Activated naive CD8-positive, alpha-beta T cell treated with anti-CD3 and anti-CD28 coated beads for 36 hours (primary cell): Measurements from ENCODE around the gene DRGX. TPM values are rescaled to one million over a fixed set of nuclear protein-coding genes. Genes with fewer than 3 reads are reported as not detected.

ENCODE experiments used
- DNase-seq: peaks from one replicate; pipeline ENCODE4 v3.0.0; 2021
- H3K27ac Mint-ChIP-seq: one replicate; pipeline ENCODE4 v1.8.0; 2022; ENCODE audit warnings: mild to moderate bottlenecking, moderate library complexity, mixed read lengths
- H3K27me3 Mint-ChIP-seq: one replicate; pipeline ENCODE4 v1.8.0; 2022; ENCODE audit warnings: mild to moderate bottlenecking, mixed read lengths
- H3K36me3 Mint-ChIP-seq: one replicate; pipeline ENCODE4 v1.8.0; 2021; ENCODE audit warnings: mild to moderate bottlenecking, mixed read lengths
- H3K4me1 Mint-ChIP-seq: one replicate; pipeline ENCODE4 v1.8.0; 2021; ENCODE audit warnings: mixed read lengths
- H3K4me3 Mint-ChIP-seq: one replicate; pipeline ENCODE4 v1.8.0; 2022; ENCODE audit warnings: mild to moderate bottlenecking, moderate library complexity, mixed read lengths
- H3K9me3 Mint-ChIP-seq: one replicate; pipeline ENCODE4 v1.8.0; 2022; ENCODE audit warnings: mixed read lengths
- total RNA-seq, 2 experiments: library from RNA; stranded (reverse); gene quantifications; one replicate each; pipeline ENCODE4 v1.2.3, GENCODE V29; 2021

Gene DRGX
- total RNA-seq, 2 experiments from 2014 or later = not detected

- no peaks in the 10 kb centered on the region for H3K4me1 Mint-ChIP-seq
- H3K36me3 Mint-ChIP-seq = no peaks in the 10 kb centered on the region
- no peak overlapping the region for H3K4me3 Mint-ChIP-seq
- H3K27me3 Mint-ChIP-seq = peaks cover 3% of the 10 kb centered on the region
- H3K27ac Mint-ChIP-seq = no peak overlapping the region
- no peaks in the 10 kb centered on the region for H3K9me3 Mint-ChIP-seq
- DNase-seq = no peak
Measured at GRCh38 chr10:49321021-49321420, 74.9 kb downstream of the DRGX start.

- DNase-seq = no peak
- H3K9me3 Mint-ChIP-seq = no peaks in the 10 kb centered on the region
- H3K27me3 Mint-ChIP-seq = peaks cover 3% of the 10 kb centered on the region
- no peak overlapping the region for H3K4me3 Mint-ChIP-seq
- no peak overlapping the region for H3K27ac Mint-ChIP-seq
- no peaks in the 10 kb centered on the region for H3K36me3 Mint-ChIP-seq
- H3K4me1 Mint-ChIP-seq = no peaks in the 10 kb centered on the region
Measured at GRCh38 chr10:49320191-49320590, 75.7 kb downstream of the DRGX start.

GRCh38 chr10:49319206-49319605, 76.7 kb downstream of the DRGX start:
- Mint-ChIP-seq H3K4me1 (no peaks in the 10 kb centered on the region), H3K27ac (no peak overlapping the region), H3K36me3 (no peaks in the 10 kb centered on the region), H3K27me3 (no peaks in the 10 kb centered on the region), H3K4me3 (no peak overlapping the region), H3K9me3 (no peaks in the 10 kb centered on the region)
- no peak for DNase-seq

GRCh38 chr10:49318755-49319154, 77.1 kb downstream of the DRGX start:
- no peaks in the 10 kb centered on the region for H3K4me1 Mint-ChIP-seq
- H3K27me3 Mint-ChIP-seq = no peaks in the 10 kb centered on the region
- no peak overlapping the region for H3K27ac Mint-ChIP-seq
- no peaks in the 10 kb centered on the region for H3K9me3 Mint-ChIP-seq
- H3K4me3 Mint-ChIP-seq = no peak overlapping the region
- no peaks in the 10 kb centered on the region for H3K36me3 Mint-ChIP-seq
- no peak for DNase-seq

GRCh38 chr10:49318028-49318427, 77.9 kb downstream of the DRGX start:
- H3K4me3 Mint-ChIP-seq = no peak overlapping the region
- no peaks in the 10 kb centered on the region for H3K27me3 Mint-ChIP-seq
- H3K4me1 Mint-ChIP-seq = no peaks in the 10 kb centered on the region
- no peaks in the 10 kb centered on the region for H3K36me3 Mint-ChIP-seq
- no peak overlapping the region for H3K27ac Mint-ChIP-seq
- DNase-seq = no peak
- no peaks in the 10 kb centered on the region for H3K9me3 Mint-ChIP-seq

GRCh38 chr10:49314806-49315205, 81.1 kb downstream of the DRGX start:
- no peak for DNase-seq
- no peak overlapping the region for H3K27ac Mint-ChIP-seq
- H3K4me1 Mint-ChIP-seq = peaks cover 12% of the 10 kb centered on the region
- no peaks in the 10 kb centered on the region for H3K9me3 Mint-ChIP-seq
- H3K27me3 Mint-ChIP-seq = no peaks in the 10 kb centered on the region
- no peaks in the 10 kb centered on the region for H3K36me3 Mint-ChIP-seq
- H3K4me3 Mint-ChIP-seq = no peak overlapping the region

Other genes starting within 250 kb of the DRGX start
- gene TMEM273, start 207.7 kb downstream of the DRGX start, total RNA-seq = under 1 TPM; 0.76 to 0.80 TPM
- not detected for gene C10orf71, start 96.9 kb downstream of the DRGX start, total RNA-seq
- gene ERCC6, start 143.0 kb upstream of the DRGX start, total RNA-seq = 10 to 100 TPM; 14.2 to 22.1 TPM
- gene SLC18A3, start 214.2 kb upstream of the DRGX start, total RNA-seq = not detected
- gene CHAT, start 217.9 kb upstream of the DRGX start, total RNA-seq = not detected